HG02840 (cell line): ENCODE results near the gene LDB1.
A peak's percentile ranks its signal among the peaks of the same experiment; 100 is the strongest.

Experiments
- ATAC-seq: cut with Tn5 transposase; IDR thresholded peaks from one replicate; pipeline ENCODE4 v1.9.1; 2021; ENCODE audit warnings: mild to moderate bottlenecking, moderate library complexity, moderate number of reproducible peaks; ENCODE audit not compliant: unreplicated experiment, low FRiP score

The LDB1 gene

GRCh38 chr10:102066399-102067088 is 53.6 kb downstream of the LDB1 start:
- no peak for ATAC-seq

GRCh38 chr10:102065561-102066398 is 54.4 kb downstream of the LDB1 start:
- ATAC-seq: peak; percentile 27

GRCh38 chr10:102064868-102065560 is 55.2 kb downstream of the LDB1 start, which contains the start of gene HPS6:
HPS6 (plus strand) TSS chr10:102065349; CDS start chr10:102065475, 126 bp downstream.
- ATAC-seq: peak; percentile 87

- no peak for ATAC-seq
These were observed 55.7 kb downstream of the LDB1 start for GRCh38 chr10:102064503-102064867.

GRCh38 chr10:102059987-102060386 is 60.2 kb downstream of the LDB1 start:
- no peak for ATAC-seq
